CD14-positive monocyte (primary cell): ENCODE data around the gene CCDC167. TPM values are rescaled to one million over a fixed set of nuclear protein-coding genes. Genes with fewer than 3 reads are reported as not detected.

Experiments
- DNase-seq, 3 donors: peaks; one replicate each; pipeline ENCODE4 v3.0.0-alpha.2; 2011 to 2022
- H2AFZ ChIP-seq: 2 replicates; pipeline ENCODE4 v1.6.0; 2012; ENCODE audit warnings: mild to moderate bottlenecking, low read depth, low read length, inconsistent platforms; ENCODE audit not compliant: insufficient read depth, poor library complexity, severe bottlenecking
- H3K27ac ChIP-seq, 2 donors: 1 replicate in 1 of 2; 2 replicates in 1 of 2; pipeline ENCODE4 v1.5.1; 2012 to 2013; ENCODE audit warnings: low read length in 2 of 2, control low read depth in 1 of 2, inconsistent platforms in 1 of 2, low read depth in 1 of 2, mild to moderate bottlenecking in 1 of 2
- H3K27me3 ChIP-seq, 2 donors: one replicate each; pipeline versions ENCODE4 v1.6.0 to v1.6.1; 2011 to 2013; ENCODE audit warnings: low read length in 2 of 2; ENCODE audit not compliant: control insufficient read depth in 2 of 2, insufficient read depth in 2 of 2
- H3K36me3 ChIP-seq, 2 donors: replicated peaks in 1 of 2; 1 replicate in 1 of 2; 2 replicates in 1 of 2; pipeline versions ENCODE4 v1.5.1 to v1.6.1; 2012 to 2013; ENCODE audit warnings: low read length in 2 of 2, control low read depth in 1 of 2, inconsistent platforms in 1 of 2, mild to moderate bottlenecking in 1 of 2; ENCODE audit not compliant: insufficient read depth in 2 of 2, control insufficient read depth in 1 of 2
- H3K4me1 ChIP-seq, 2 donors: 1 replicate in 1 of 2; 2 replicates in 1 of 2; pipeline versions ENCODE4 v1.5.1 to v1.6.1; 2012 to 2013; ENCODE audit warnings: low read length in 2 of 2, control low read depth in 1 of 2, inconsistent platforms in 1 of 2, mild to moderate bottlenecking in 1 of 2, moderate library complexity in 1 of 2; ENCODE audit not compliant: insufficient read depth in 2 of 2, control insufficient read depth in 1 of 2
- H3K4me2 ChIP-seq: replicated peaks from 2 replicates; pipeline ENCODE3; 2012; ENCODE audit warnings: low read length, moderate library complexity, mild to moderate bottlenecking; ENCODE audit not compliant: poor library complexity, severe bottlenecking; ENCODE audit errors: extremely low read depth
- H3K4me3 ChIP-seq, 3 experiments: fragments of 200-600 bp in 1 of 3; sonication (generic) in 1 of 3; replicated peaks in 1 of 3; 1 replicate in 2 of 3; 2 replicates in 1 of 3; pipeline ENCODE4 v1.5.1; 2011 to 2013; ENCODE audit warnings: low read length in 3 of 3, mild to moderate bottlenecking in 3 of 3, control low read depth in 2 of 3, low read depth in 2 of 3, inconsistent platforms in 1 of 3, moderate library complexity in 1 of 3
- H3K79me2 ChIP-seq: 2 replicates; pipeline ENCODE4 v1.6.0; 2012; ENCODE audit warnings: mild to moderate bottlenecking, control low read depth, inconsistent platforms, low read length, moderate library complexity; ENCODE audit not compliant: insufficient read depth
- H3K9ac ChIP-seq: 2 replicates; pipeline ENCODE4 v1.6.0; 2017; ENCODE audit warnings: low read length, mild to moderate bottlenecking; ENCODE audit not compliant: insufficient read depth, poor library complexity, severe bottlenecking
- H3K9me3 ChIP-seq, 2 donors: replicated peaks in 1 of 2; 1 replicate in 1 of 2; 2 replicates in 1 of 2; pipeline versions ENCODE4 v1.5.1 to v1.6.1; 2012 to 2013; ENCODE audit warnings: low read length in 2 of 2, control low read depth in 1 of 2; ENCODE audit not compliant: control insufficient read depth in 1 of 2, insufficient read depth in 1 of 2
- H4K20me1 ChIP-seq: 2 replicates; pipeline ENCODE4 v1.6.0; 2012; ENCODE audit warnings: mild to moderate bottlenecking, low read length, control low read depth, moderate library complexity; ENCODE audit not compliant: insufficient read depth
- H3K27ac Mint-ChIP-seq, 7 donors: one replicate each; pipeline ENCODE4 v1.8.0; 2020; ENCODE audit warnings: mild to moderate bottlenecking in 7 of 7, mixed read lengths in 7 of 7, moderate library complexity in 6 of 7, inconsistent platforms in 2 of 7
- H3K27me3 Mint-ChIP-seq, 3 donors: one replicate each; pipeline ENCODE4 v1.8.0; 2021 to 2022; ENCODE audit warnings: low read depth in 3 of 3, mild to moderate bottlenecking in 3 of 3, mixed read lengths in 3 of 3, moderate library complexity in 3 of 3, inconsistent platforms in 1 of 3
- H3K36me3 Mint-ChIP-seq, 2 donors: one replicate each; pipeline ENCODE4 v1.8.0; 2020; ENCODE audit warnings: mixed read lengths in 2 of 2, inconsistent platforms in 1 of 2, mild to moderate bottlenecking in 1 of 2
- H3K4me1 Mint-ChIP-seq: one replicate; pipeline ENCODE4 v1.8.0; 2020; ENCODE audit warnings: mild to moderate bottlenecking, mixed read lengths
- H3K4me3 Mint-ChIP-seq, 2 donors: one replicate each; pipeline ENCODE4 v1.8.0; 2020; ENCODE audit warnings: mild to moderate bottlenecking in 2 of 2, mixed read lengths in 2 of 2, moderate library complexity in 1 of 2
- H3K9me3 Mint-ChIP-seq, 7 donors: one replicate each; pipeline ENCODE4 v1.8.0; 2020 to 2022; ENCODE audit warnings: mixed read lengths in 7 of 7, mild to moderate bottlenecking in 6 of 7, moderate library complexity in 6 of 7, inconsistent platforms in 2 of 7
- WGBS: methylation state at CpG from one replicate; pipeline ENCODE4 v1.1.5; 2013; ENCODE audit warnings: missing lambda C conversion rate; ENCODE audit not compliant: insufficient coverage; 5-methylcytosine and 5-hydroxymethylcytosine counted together
- intact Hi-C, 2 donors: fragments of 100-400 bp; cut with micrococcal nuclease; formaldehyde crosslinking; loops; one replicate each; pipeline versions ENCODE4 v1.15.0 to v1.15.1; 2023
- polyA plus RNA-seq, 3 donors: library from polyadenylated mRNA; depleted of rRNA in 1 of 3; unstranded in 2 of 3; stranded (reverse) in 1 of 3; fragments of 300-500 nt in 2 of 3; fragments of >200 nt in 1 of 3; fragmentation: Illumina TruSeq in 2 of 3; gene quantifications; 1 replicate in 2 of 3; 2 replicates in 1 of 3; pipeline ENCODE4 v1.2.3, GENCODE V29; 2012 to 2021
- TF ChIP-seq, protein P1 (sequence below): fragments of 200-600 bp; IDR thresholded peaks from one replicate; pipeline ENCODE4 v1.8.0; 2022; ENCODE audit warnings: antibody characterized with exemption, mild to moderate bottlenecking

CCDC167 gene
- polyA plus RNA-seq, 3 donors: 12.5 to 22.9 (median 20.7) TPM

- WGBS: no CpG with 5 or more reads among the region's 1 CpG
- no peak overlapping the region for H3K4me3 Mint-ChIP-seq
- Histone ChIP-seq H3K79me2 (no peaks in the 10 kb centered on the region), H3K9ac (no peak overlapping the region), H3K9me3 (no peaks in the 10 kb centered on the region), H2AFZ (no peak overlapping the region), H3K4me1 (no peaks in the 10 kb centered on the region), H3K4me2 (no peak overlapping the region), H3K4me3 (no peak overlapping the region), H4K20me1 (no peaks in the 10 kb centered on the region), H3K27me3 (no peaks in the 10 kb centered on the region), H3K36me3 (peaks cover 2 to 16% of the 10 kb centered on the region in 2 donors), H3K27ac (no peak overlapping the region)
- H3K27me3 Mint-ChIP-seq: peaks cover 0 to 4% (median 3%) of the 10 kb centered on the region in 3 donors
- peaks cover 19 to 21% of the 10 kb centered on the region in 2 donors for H3K36me3 Mint-ChIP-seq
- intact Hi-C loops: loop anchor here (5.0 kb wide), 2 partner anchors 204 to 1004 kb away; no protein-coding TSS in a partner anchor
- DNase-seq: no peak
- H3K9me3 Mint-ChIP-seq: no peaks in the 10 kb centered on the region
- no peaks in the 10 kb centered on the region for H3K4me1 Mint-ChIP-seq
- no peak overlapping the region for H3K27ac Mint-ChIP-seq
- TF ChIP-seq, protein P1, sequence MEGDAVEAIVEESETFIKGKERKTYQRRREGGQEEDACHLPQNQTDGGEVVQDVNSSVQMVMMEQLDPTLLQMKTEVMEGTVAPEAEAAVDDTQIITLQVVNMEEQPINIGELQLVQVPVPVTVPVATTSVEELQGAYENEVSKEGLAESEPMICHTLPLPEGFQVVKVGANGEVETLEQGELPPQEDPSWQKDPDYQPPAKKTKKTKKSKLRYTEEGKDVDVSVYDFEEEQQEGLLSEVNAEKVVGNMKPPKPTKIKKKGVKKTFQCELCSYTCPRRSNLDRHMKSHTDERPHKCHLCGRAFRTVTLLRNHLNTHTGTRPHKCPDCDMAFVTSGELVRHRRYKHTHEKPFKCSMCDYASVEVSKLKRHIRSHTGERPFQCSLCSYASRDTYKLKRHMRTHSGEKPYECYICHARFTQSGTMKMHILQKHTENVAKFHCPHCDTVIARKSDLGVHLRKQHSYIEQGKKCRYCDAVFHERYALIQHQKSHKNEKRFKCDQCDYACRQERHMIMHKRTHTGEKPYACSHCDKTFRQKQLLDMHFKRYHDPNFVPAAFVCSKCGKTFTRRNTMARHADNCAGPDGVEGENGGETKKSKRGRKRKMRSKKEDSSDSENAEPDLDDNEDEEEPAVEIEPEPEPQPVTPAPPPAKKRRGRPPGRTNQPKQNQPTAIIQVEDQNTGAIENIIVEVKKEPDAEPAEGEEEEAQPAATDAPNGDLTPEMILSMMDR: no peak
Observed at GRCh38 chr6:37488476-37488875, 11.2 kb downstream of the CCDC167 start.

GRCh38 chr6:37487591-37488380, 11.9 kb downstream of the CCDC167 start:
- no peaks in the 10 kb centered on the region for H3K79me2 ChIP-seq
- no peak overlapping the region for H2AFZ ChIP-seq
- intact Hi-C loops: loop anchor here (2.0 to 5.0 kb wide), 3 partner anchors 205 to 1005 kb away; no protein-coding TSS in a partner anchor
- H3K27me3 ChIP-seq: no peaks in the 10 kb centered on the region
- H3K27ac ChIP-seq: no peak overlapping the region
- TF ChIP-seq, protein P1: no peak
- Mint-ChIP-seq H3K4me3 (no peak overlapping the region), H3K4me1 (no peaks in the 10 kb centered on the region), H3K27ac (no peak overlapping the region), H3K9me3 (no peaks in the 10 kb centered on the region), H3K36me3 (peaks cover 26 to 28% of the 10 kb centered on the region in 2 donors), H3K27me3 (peaks cover 0 to 4% (median 3%) of the 10 kb centered on the region in 3 donors)
- WGBS: 66% methylated on average over 4 of the region's 9 CpGs
- H3K4me2 ChIP-seq: no peak overlapping the region
- no peak overlapping the region for H3K4me3 ChIP-seq
- no peaks in the 10 kb centered on the region for H4K20me1 ChIP-seq
- no peak overlapping the region for H3K9ac ChIP-seq
- H3K36me3 ChIP-seq: peaks cover 9 to 23% of the 10 kb centered on the region in 2 donors
- no peaks in the 10 kb centered on the region for H3K4me1 ChIP-seq
- no peaks in the 10 kb centered on the region for H3K9me3 ChIP-seq
- no peak for DNase-seq
